Measurements from ENCODE around the gene AMIGO2. TPM values are rescaled to one million over a fixed set of nuclear protein-coding genes. Genes with fewer than 3 reads are reported as not detected.

The AMIGO2 gene
- total RNA-seq, 1 experiment from 2014 or later = 0.96 TPM

GRCh38 chr12:47126246-47126645, 46.5 kb upstream of the AMIGO2 start:
- Histone ChIP-seq H3K4me1 (ENCODE audit: control insufficient read depth in 1 of 2, insufficient read depth in 2 of 2, low read length in 2 of 2) (peaks cover 3 to 4% of the 10 kb centered on the region in 2 experiments; a peak in 3 of 4 replicates), H3K9me2 (ENCODE audit: insufficient read depth) (no peaks in the 10 kb centered on the region), H3K4me2 (ENCODE audit: low read length) (no peak overlapping the region), H4K20me1 (ENCODE audit: insufficient read depth) (no peaks in the 10 kb centered on the region), H3K79me2 (ENCODE audit: insufficient read depth, low read length) (no peaks in the 10 kb centered on the region), H3K9ac (ENCODE audit: low read length) (no peak overlapping the region), H3K4me3 (replicated peaks in 1 of 2; ENCODE audit: low read depth in 1 of 2, low read length in 2 of 2) (no peak overlapping the region), H2AFZ (ENCODE audit: low read depth, low read length, poor library complexity, severe bottlenecking) (no peak overlapping the region), H3K27me3 (ENCODE audit: insufficient read depth, low read length) (no peaks in the 10 kb centered on the region), H3K9me3 (ENCODE audit: control insufficient read depth in 1 of 2, insufficient read depth in 1 of 2, low read depth in 1 of 2, low read length in 2 of 2) (no peaks in the 10 kb centered on the region), H3K27ac (ENCODE audit: low read depth, low read length) (no peak overlapping the region), H3K36me3 (ENCODE audit: control insufficient read depth in 1 of 2, insufficient read depth in 2 of 2, low read length in 2 of 2) (no peaks in the 10 kb centered on the region)
- ChIA-PET POLR2A (no interaction called here), CTCF (no interaction called here), RAD21 (ENCODE audit: low non-redundant PET in 1 of 2, low total read pairs in 2 of 2, uncharacterized antibody in 2 of 2, unreplicated experiment in 2 of 2) (no interaction called here)
- no TSS peak for BruUV-seq (replicated peaks)
- TF ChIP-seq REST (IDR thresholded peaks at IDR 0.05; ENCODE audit: low read depth) = no peak
- no peak for TF ChIP-seq YY1 (IDR thresholded peaks at IDR 0.05; ENCODE audit: extremely low read depth, insufficient replicate concordance, low read depth, low read length)
- TF ChIP-seq POLR2A (IDR thresholded peaks at IDR 0.05; ENCODE audit: borderline replicate concordance, extremely low read depth, insufficient read depth, insufficient read length) = no peak
- TF ChIP-seq ELF1 (IDR thresholded peaks at IDR 0.05; ENCODE audit: borderline replicate concordance, low read depth) = no peak
- TF ChIP-seq EZH2 (IDR thresholded peaks at IDR 0.05) = no peak
- no peak for TF ChIP-seq EZH2phosphoT487 (IDR thresholded peaks at IDR 0.05; ENCODE audit: borderline replicate concordance)
- TF ChIP-seq SRF (IDR thresholded peaks at IDR 0.05; ENCODE audit: low read depth) = no peak
- no peak for TF ChIP-seq FOSL1 (IDR thresholded peaks at IDR 0.05; ENCODE audit: low read depth)
- no peak for TF ChIP-seq SIN3A (IDR thresholded peaks at IDR 0.05; ENCODE audit: low read depth)
- TF ChIP-seq CEBPB (IDR thresholded peaks at IDR 0.05; ENCODE audit: low read depth) = no peak
- TF ChIP-seq SP1 (IDR thresholded peaks at IDR 0.05; ENCODE audit: low read depth) = no peak
- TF ChIP-seq POLR2AphosphoS5 (IDR thresholded peaks at IDR 0.05; ENCODE audit: low read depth, low read length) = no peak
- DNase-seq (ENCODE audit: low read depth, low spot score) = no peak
- no peak for ATAC-seq
- intact Hi-C loops (cut with micrococcal nuclease) = no loop called here
